Measurements from ENCODE around the gene CYP2F1. TPM values are rescaled to one million over a fixed set of nuclear protein-coding genes. Genes with fewer than 3 reads are reported as not detected.

Gene CYP2F1
- total RNA-seq, 1 experiment from 2014 or later = not detected

DNA sequence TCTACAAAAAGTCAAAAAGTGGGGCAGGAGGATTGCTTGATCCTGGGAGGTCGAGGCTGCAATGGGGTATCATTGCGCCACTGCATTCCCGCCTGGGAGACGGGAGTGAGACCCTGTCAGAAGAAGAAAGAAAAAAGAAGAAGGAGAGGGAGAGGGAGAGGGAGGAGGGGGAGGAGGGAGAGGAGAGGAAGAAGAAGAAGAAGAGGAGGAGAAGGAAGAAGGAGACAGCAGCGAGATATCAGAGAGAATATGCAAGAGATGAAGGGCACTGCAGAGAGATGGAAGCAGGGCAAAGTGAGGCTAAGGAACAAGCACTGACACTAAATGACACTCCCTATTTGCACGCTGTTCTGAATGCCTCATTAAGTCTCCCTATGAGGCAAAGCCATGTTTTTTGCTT is 14.5 kb downstream of the CYP2F1 start (continued):
- TF ChIP-seq FOSL1 (IDR thresholded peaks at IDR 0.05; ENCODE audit: low read depth) (no peak), RAD21 (IDR thresholded peaks at IDR 0.05; ENCODE audit: low read depth) (no peak), EZH2phosphoT487 (IDR thresholded peaks at IDR 0.05; ENCODE audit: borderline replicate concordance) (no peak), EZH2 (IDR thresholded peaks at IDR 0.05) (no peak), ELF1 (IDR thresholded peaks at IDR 0.05; ENCODE audit: borderline replicate concordance, low read depth) (no peak), JUND (IDR thresholded peaks at IDR 0.05) (no peak), ZNF274 (IDR thresholded peaks at IDR 0.05; ENCODE audit: low read depth, low read length) (no peak)
- TF ChIP-seq, protein P1, sequence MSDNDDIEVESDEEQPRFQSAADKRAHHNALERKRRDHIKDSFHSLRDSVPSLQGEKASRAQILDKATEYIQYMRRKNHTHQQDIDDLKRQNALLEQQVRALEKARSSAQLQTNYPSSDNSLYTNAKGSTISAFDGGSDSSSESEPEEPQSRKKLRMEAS (IDR thresholded peaks at IDR 0.05) = no peak

DNA sequence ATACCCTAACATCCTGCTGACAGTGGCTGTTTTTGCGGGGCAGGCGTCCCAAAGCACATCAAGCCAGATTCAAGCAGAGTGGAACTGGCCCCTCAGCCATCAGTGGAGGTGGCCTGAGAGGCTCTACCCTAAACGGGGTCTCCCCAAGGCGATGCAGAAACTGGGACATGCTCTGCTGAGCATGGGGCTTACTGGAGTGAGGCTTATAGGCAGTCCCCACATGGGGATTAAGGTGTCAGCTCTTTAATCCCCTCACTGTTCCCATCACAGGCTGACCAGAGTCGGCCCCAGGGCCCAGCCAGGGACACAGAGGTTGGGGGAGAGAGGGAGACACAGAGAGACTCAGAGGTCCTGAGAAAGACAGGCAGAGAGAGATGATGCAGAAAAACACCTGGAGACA is 17.0 kb downstream of the CYP2F1 start:
- TF ChIP-seq SP1 (IDR thresholded peaks at IDR 0.05; ENCODE audit: low read depth) (no peak), TCF7L2 (IDR thresholded peaks at IDR 0.05; ENCODE audit: borderline replicate concordance, extremely low read depth, insufficient read depth, insufficient read length) (no peak), EZH2phosphoT487 (IDR thresholded peaks at IDR 0.05; ENCODE audit: borderline replicate concordance) (no peak), JUND (IDR thresholded peaks at IDR 0.05) (no peak), EZH2 (IDR thresholded peaks at IDR 0.05) (no peak), CEBPB (IDR thresholded peaks at IDR 0.05; ENCODE audit: low read depth) (no peak), ZFX (IDR thresholded peaks at IDR 0.05) (no peak), ELF1 (IDR thresholded peaks at IDR 0.05; ENCODE audit: borderline replicate concordance, low read depth) (no peak), FOSL1 (IDR thresholded peaks at IDR 0.05; ENCODE audit: low read depth) (no peak), EGR1 (IDR thresholded peaks at IDR 0.05; ENCODE audit: low read depth) (no peak), ZNF274 (IDR thresholded peaks at IDR 0.05; ENCODE audit: low read depth, low read length) (no peak), POLR2A (IDR thresholded peaks at IDR 0.05; ENCODE audit: borderline replicate concordance, extremely low read depth, insufficient read depth, insufficient read length) (no peak), CBX3 (IDR thresholded peaks at IDR 0.05; ENCODE audit: low read depth) (no peak)
- TF ChIP-seq, protein P2, sequence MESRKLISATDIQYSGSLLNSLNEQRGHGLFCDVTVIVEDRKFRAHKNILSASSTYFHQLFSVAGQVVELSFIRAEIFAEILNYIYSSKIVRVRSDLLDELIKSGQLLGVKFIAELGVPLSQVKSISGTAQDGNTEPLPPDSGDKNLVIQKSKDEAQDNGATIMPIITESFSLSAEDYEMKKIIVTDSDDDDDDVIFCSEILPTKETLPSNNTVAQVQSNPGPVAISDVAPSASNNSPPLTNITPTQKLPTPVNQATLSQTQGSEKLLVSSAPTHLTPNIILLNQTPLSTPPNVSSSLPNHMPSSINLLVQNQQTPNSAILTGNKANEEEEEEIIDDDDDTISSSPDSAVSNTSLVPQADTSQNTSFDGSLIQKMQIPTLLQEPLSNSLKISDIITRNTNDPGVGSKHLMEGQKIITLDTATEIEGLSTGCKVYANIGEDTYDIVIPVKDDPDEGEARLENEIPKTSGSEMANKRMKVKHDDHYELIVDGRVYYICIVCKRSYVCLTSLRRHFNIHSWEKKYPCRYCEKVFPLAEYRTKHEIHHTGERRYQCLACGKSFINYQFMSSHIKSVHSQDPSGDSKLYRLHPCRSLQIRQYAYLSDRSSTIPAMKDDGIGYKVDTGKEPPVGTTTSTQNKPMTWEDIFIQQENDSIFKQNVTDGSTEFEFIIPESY (IDR thresholded peaks at IDR 0.05; ENCODE audit: extremely low read depth, insufficient replicate concordance, low read length) = no peak
- TF ChIP-seq, protein P3, sequence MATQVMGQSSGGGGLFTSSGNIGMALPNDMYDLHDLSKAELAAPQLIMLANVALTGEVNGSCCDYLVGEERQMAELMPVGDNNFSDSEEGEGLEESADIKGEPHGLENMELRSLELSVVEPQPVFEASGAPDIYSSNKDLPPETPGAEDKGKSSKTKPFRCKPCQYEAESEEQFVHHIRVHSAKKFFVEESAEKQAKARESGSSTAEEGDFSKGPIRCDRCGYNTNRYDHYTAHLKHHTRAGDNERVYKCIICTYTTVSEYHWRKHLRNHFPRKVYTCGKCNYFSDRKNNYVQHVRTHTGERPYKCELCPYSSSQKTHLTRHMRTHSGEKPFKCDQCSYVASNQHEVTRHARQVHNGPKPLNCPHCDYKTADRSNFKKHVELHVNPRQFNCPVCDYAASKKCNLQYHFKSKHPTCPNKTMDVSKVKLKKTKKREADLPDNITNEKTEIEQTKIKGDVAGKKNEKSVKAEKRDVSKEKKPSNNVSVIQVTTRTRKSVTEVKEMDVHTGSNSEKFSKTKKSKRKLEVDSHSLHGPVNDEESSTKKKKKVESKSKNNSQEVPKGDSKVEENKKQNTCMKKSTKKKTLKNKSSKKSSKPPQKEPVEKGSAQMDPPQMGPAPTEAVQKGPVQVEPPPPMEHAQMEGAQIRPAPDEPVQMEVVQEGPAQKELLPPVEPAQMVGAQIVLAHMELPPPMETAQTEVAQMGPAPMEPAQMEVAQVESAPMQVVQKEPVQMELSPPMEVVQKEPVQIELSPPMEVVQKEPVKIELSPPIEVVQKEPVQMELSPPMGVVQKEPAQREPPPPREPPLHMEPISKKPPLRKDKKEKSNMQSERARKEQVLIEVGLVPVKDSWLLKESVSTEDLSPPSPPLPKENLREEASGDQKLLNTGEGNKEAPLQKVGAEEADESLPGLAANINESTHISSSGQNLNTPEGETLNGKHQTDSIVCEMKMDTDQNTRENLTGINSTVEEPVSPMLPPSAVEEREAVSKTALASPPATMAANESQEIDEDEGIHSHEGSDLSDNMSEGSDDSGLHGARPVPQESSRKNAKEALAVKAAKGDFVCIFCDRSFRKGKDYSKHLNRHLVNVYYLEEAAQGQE (IDR thresholded peaks at IDR 0.05; ENCODE audit: low read depth) = no peak
- TF ChIP-seq, protein P4, sequence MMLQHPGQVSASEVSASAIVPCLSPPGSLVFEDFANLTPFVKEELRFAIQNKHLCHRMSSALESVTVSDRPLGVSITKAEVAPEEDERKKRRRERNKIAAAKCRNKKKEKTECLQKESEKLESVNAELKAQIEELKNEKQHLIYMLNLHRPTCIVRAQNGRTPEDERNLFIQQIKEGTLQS (IDR thresholded peaks at IDR 0.05) = no peak
- DNase-seq (ENCODE audit: low read depth, low spot score) = no peak
- ChIA-PET CTCF (no interaction called here), RAD21 (ENCODE audit: low non-redundant PET in 1 of 2, low total read pairs in 2 of 2, uncharacterized antibody in 2 of 2, unreplicated experiment in 2 of 2) (no interaction called here), POLR2A (no interaction called here)
- Histone ChIP-seq H3K27me3 (ENCODE audit: insufficient read depth, low read length) (peaks cover 6% of the 10 kb centered on the region; the same call in 1 of the 2 replicates), H3K79me2 (ENCODE audit: insufficient read depth, low read length) (no peaks in the 10 kb centered on the region), H3K4me1 (ENCODE audit: control insufficient read depth in 1 of 2, insufficient read depth in 2 of 2, low read length in 2 of 2) (peaks cover 6 to 24% of the 10 kb centered on the region in 2 experiments; a peak in 2 of 4 replicates), H3K27ac (ENCODE audit: low read depth, low read length) (no peak overlapping the region), H3K9me2 (ENCODE audit: insufficient read depth) (no peaks in the 10 kb centered on the region), H2AFZ (ENCODE audit: low read depth, low read length, poor library complexity, severe bottlenecking) (no peak overlapping the region), H3K36me3 (ENCODE audit: control insufficient read depth in 1 of 2, insufficient read depth in 2 of 2, low read length in 2 of 2) (no peaks in the 10 kb centered on the region), H3K9me3 (ENCODE audit: control insufficient read depth in 1 of 2, insufficient read depth in 1 of 2, low read depth in 1 of 2, low read length in 2 of 2) (no peaks in the 10 kb centered on the region), H4K20me1 (ENCODE audit: insufficient read depth) (no peaks in the 10 kb centered on the region), H3K4me3 (replicated peaks in 1 of 2; ENCODE audit: low read depth in 1 of 2, low read length in 2 of 2) (no peak overlapping the region), H3K9ac (ENCODE audit: low read length) (no peak overlapping the region), H3K4me2 (ENCODE audit: low read length) (no peak overlapping the region)
- no TSS peak for BruUV-seq (replicated peaks)
- intact Hi-C loops (cut with micrococcal nuclease) = no loop called here
- ATAC-seq = no peak
